ENCODE results near the gene LPCAT3.

The LPCAT3 gene

DNA sequence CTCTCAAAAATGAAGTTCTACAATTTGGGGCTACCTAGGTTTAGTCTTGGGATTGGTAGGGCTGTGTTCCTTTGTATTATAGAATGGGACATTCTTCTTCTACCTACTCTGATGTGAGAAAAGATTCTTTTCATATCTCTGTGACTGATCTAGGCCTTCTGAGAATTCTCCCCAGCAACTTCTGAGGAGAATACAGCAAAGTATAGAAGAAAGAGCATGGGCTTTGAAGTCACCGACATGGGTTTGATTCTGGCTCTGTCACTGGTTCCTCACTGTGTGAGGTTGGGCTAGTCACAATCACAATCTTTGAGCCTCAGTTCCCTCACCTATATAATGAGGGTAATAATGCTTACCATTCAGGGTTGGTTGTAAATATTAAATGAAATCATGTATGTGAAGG, 85.5 kb downstream of the LPCAT3 start:
- DNase-seq: no peak
- Mint-ChIP-seq H3K4me3 (no peak overlapping the region), H3K4me1 (peaks cover 54% of the 10 kb centered on the region), H3K27ac (peak overlapping the region; percentile 80), H3K27me3 (ENCODE audit: low read depth, poor library complexity) (peaks cover 4% of the 10 kb centered on the region), H3K36me3 (ENCODE audit: low read depth) (peaks cover 50% of the 10 kb centered on the region), H3K9me3 (no peaks in the 10 kb centered on the region)
- TF ChIP-seq CTCF (IDR thresholded peaks at IDR 0.05): no peak

GRCh38 chr12:6929466-6930452, 88.5 kb downstream of the LPCAT3 start:
- TF ChIP-seq CTCF (IDR thresholded peaks at IDR 0.05): no peak
- Mint-ChIP-seq H3K27me3 (ENCODE audit: low read depth, poor library complexity) (no peaks in the 10 kb centered on the region), H3K9me3 (no peaks in the 10 kb centered on the region), H3K4me3 (peak overlapping the region; percentile 100), H3K36me3 (ENCODE audit: low read depth) (peaks cover 32% of the 10 kb centered on the region), H3K27ac (peak overlapping the region; percentile 69), H3K4me1 (peaks cover 73% of the 10 kb centered on the region)
- DNase-seq: no peak

DNA sequence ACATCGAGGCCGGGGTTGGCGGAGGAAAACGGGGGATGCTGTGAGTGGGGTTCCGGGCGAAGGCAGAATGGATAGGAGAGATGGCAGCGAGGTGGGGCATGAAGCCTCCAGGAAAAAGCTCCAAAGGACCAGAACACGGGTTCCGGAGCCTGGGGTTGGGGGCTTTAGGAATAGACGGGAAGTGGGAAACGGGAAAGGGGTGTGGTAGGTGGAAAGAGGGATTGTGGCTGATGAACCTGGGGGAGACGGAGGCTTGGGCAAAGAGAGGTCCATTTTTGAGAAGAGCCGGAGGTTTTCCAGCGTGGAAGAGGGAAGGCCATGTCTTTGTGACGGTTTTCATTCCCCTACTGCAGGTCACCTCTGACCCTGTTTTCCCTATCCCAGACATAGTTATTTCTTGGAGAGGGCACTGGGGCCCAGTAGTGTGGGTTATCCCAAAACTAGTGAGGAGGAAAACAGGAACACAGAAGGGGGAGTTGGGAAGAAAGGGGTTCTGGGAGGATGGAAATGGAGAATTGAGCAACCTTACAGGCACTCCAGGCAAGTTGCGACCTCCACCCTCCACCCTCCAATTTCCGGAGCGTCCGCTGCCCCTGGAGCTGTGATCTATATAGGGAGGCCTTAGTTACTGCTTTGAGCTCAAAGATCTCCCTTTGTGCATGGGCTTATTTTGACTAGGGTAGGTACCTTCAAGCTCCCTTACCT, 89.4 kb downstream of the LPCAT3 start:
- Mint-ChIP-seq H3K36me3 (ENCODE audit: low read depth) (peaks cover 23% of the 10 kb centered on the region), H3K27me3 (ENCODE audit: low read depth, poor library complexity) (no peaks in the 10 kb centered on the region), H3K27ac (peak overlapping the region; percentile 99), H3K9me3 (no peaks in the 10 kb centered on the region), H3K4me1 (peaks cover 80% of the 10 kb centered on the region), H3K4me3 (peak overlapping the region; percentile 100)
- DNase-seq: no peak
- TF ChIP-seq CTCF (IDR thresholded peaks at IDR 0.05): no peak

DNA sequence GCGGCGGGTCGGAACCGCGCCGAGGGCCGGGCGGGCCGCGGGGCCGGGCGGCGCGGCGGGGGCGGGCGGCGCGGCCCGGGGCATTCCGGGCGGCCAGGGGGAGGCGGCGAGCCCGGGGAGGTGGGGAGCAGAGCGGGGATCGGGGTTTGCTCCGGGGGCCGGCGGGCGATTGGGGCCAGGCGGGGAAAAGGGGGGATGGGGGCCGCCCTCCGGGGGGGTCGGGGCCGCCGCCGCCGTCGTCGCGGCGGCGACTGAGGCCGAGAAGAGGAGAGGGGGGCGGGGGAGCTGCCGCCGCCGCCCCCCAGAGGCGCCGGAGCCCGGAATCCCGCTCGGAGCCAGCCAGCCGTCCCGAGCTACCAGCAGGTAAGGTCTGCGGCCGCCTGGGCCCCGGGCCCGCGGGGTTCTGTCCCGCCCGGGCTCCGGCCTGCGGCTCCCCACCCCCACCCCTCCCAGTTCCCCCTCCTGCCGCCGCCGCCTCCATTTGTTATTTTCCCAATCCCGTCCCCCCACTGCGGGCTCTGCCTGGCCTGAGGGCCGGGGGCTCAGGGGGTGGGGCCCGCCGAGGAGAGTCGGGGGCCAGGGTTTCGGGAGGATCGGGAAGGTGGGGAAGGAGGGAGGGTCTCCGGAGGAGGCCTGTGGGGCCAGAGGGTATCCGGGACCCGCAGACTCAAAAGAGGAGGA, 90.1 kb downstream of the LPCAT3 start:
- Mint-ChIP-seq H3K4me3 (peak overlapping the region; percentile 100), H3K27me3 (ENCODE audit: low read depth, poor library complexity) (no peaks in the 10 kb centered on the region), H3K27ac (peak overlapping the region; percentile 99), H3K36me3 (ENCODE audit: low read depth) (peaks cover 20% of the 10 kb centered on the region), H3K9me3 (no peaks in the 10 kb centered on the region), H3K4me1 (peaks cover 84% of the 10 kb centered on the region)
- DNase-seq: no peak
- no peak for TF ChIP-seq CTCF (IDR thresholded peaks at IDR 0.05)

GRCh38 chr12:6927379-6928021, 90.8 kb downstream of the LPCAT3 start, which contains the start of gene ATN1:
Gene ATN1 (plus strand): TSS chr12:6927959. CDS start chr12:6934002, 6,043 bp downstream.
- TF ChIP-seq CTCF (IDR thresholded peaks at IDR 0.05): no peak
- DNase-seq: peak; percentile 81
- Mint-ChIP-seq H3K4me3 (peak within 1 kb of the TSS; percentile 100), H3K36me3 (ENCODE audit: low read depth) (peaks cover 14% of the 10 kb centered on the region), H3K27me3 (ENCODE audit: low read depth, poor library complexity) (no peaks in the 10 kb centered on the region), H3K9me3 (no peaks in the 10 kb centered on the region), H3K4me1 (peaks cover 85% of the 10 kb centered on the region), H3K27ac (peak within 1 kb of the TSS; percentile 99)
